Bone marrow (tissue), 2 donors: ENCODE measurements around the gene PARP4.
"Not testable (repeated sequence)": the region's sequence is repeated elsewhere in the genome, so short reads cannot be mapped to it uniquely, and the experiment has no call there.

Experiments
- DNase-seq, 2 donors: peaks; one replicate each; lab custom pipeline; 2025; lab: John Stamatoyannopoulos, UW

Gene PARP4

GRCh38 chr13:24512197-24512907 lies at the start of gene PARP4:
Gene PARP4 (minus strand): TSS chr13:24512778. CDS start chr13:24503776, 9,002 bp downstream.
- peak; percentile 87 to 92 for DNase-seq

- not testable (repeated sequence) for DNase-seq
Measured at GRCh38 chr13:24560579-24561187, 48.1 kb upstream of the PARP4 start.

GRCh38 chr13:24559431-24560218 lies 47.0 kb upstream of the PARP4 start:
- DNase-seq = not testable (repeated sequence)

GRCh38 chr13:24557081-24557480 lies 44.5 kb upstream of the PARP4 start:
- DNase-seq = no peak

- DNase-seq = not testable (repeated sequence)
Measured at GRCh38 chr13:24553892-24554291, 41.3 kb upstream of the PARP4 start.

GRCh38 chr13:24541476-24542352 lies 29.1 kb upstream of the PARP4 start:
- DNase-seq = peak in 1 of 2 donors; percentile 31

- DNase-seq = no peak
Measured at GRCh38 chr13:24541127-24541475, 28.5 kb upstream of the PARP4 start.

- DNase-seq = no peak
Measured at GRCh38 chr13:24540236-24541126, 27.9 kb upstream of the PARP4 start.

- no peak for DNase-seq
Measured at GRCh38 chr13:24539500-24540165, 27.1 kb upstream of the PARP4 start.

GRCh38 chr13:24529478-24529877 lies 16.9 kb upstream of the PARP4 start:
- no peak for DNase-seq

GRCh38 chr13:24528816-24529398 lies 16.3 kb upstream of the PARP4 start:
- no peak for DNase-seq

GRCh38 chr13:24527266-24527775 lies 14.7 kb upstream of the PARP4 start:
- no peak for DNase-seq

GRCh38 chr13:24520733-24521132 lies 8.2 kb upstream of the PARP4 start:
- no peak for DNase-seq

GRCh38 chr13:24516919-24517318 lies 4.3 kb upstream of the PARP4 start:
- DNase-seq = no peak

GRCh38 chr13:24512908-24513213 lies 283 bp upstream of the PARP4 start:
- DNase-seq = peak in 1 of 2 donors; percentile 34

GRCh38 chr13:24511816-24512196 lies 772 bp downstream of the PARP4 start:
- DNase-seq = peak; percentile 72 to 87

- DNase-seq = peak; percentile 35 to 53
Measured at GRCh38 chr13:24511019-24511815, 1.4 kb downstream of the PARP4 start.

GRCh38 chr13:24506698-24507335 lies 5.8 kb downstream of the PARP4 start:
- DNase-seq = no peak

- not testable (repeated sequence) for DNase-seq
Measured at GRCh38 chr13:24506283-24506682, 6.3 kb downstream of the PARP4 start.
